ENCODE measurements around the gene ANXA2R. TPM values are rescaled to one million over a fixed set of nuclear protein-coding genes. Genes with fewer than 3 reads are reported as not detected.

The ANXA2R gene
- total and polyA plus RNA-seq, 9 of the 15 experiments (the other 6 are each of a cell fraction or from before 2014, with no cell fraction given), result 2.1 to 4.8 (median 3.4) TPM

- no peak overlapping the region for H2AFZ ChIP-seq (ENCODE audit: low read depth, low read length)
- no peaks in the 10 kb centered on the region for H3K79me2 ChIP-seq (ENCODE audit: control insufficient read depth, insufficient read depth, low read length)
- POLR2A ChIA-PET, result interaction anchor here (0.6 to 3.3 kb wide), 7 partner anchors 9 to 98 kb away, joined by 3 to 19 read pairs (median 7); no protein-coding TSS in a partner anchor
- no TSS peak for BruUV-seq (replicated peaks)
- no peak overlapping the region; the same call in 2 of the 3 replicates for H3K27ac ChIP-seq (ENCODE audit: extremely low read depth, low read depth, low read length)
- peaks cover 16 to 21% of the 10 kb centered on the region in 2 experiments; a peak in 4 of 5 replicates for H3K4me1 ChIP-seq (replicated peaks in 1 of 2; ENCODE audit: control insufficient read depth in 2 of 2, insufficient read depth in 2 of 2, low read length in 2 of 2)
- no peaks in the 10 kb centered on the region for H4K20me1 ChIP-seq (replicated peaks; ENCODE audit: control insufficient read depth, insufficient read depth, low read length)
- ATAC-seq (no peak), DNase-seq (ENCODE audit: extremely low read depth in 1 of 4, low spot score in 3 of 4) (no peak), FAIRE-seq (no peak)
- H3K4me2 ChIP-seq (ENCODE audit: insufficient read depth, low read length), result peak overlapping the region; percentile 89; the same call in 1 of the 2 replicates
- CTCF ChIA-PET (ENCODE audit: low intra/inter-chr PET ratio), result no interaction called here
- WGBS (ENCODE audit: insufficient coverage, low coverage, missing lambda C conversion rate), result 94% methylated on average over 19 of the region's 19 CpGs
- H3K9me3 ChIP-seq (replicated peaks; ENCODE audit: control insufficient read depth, insufficient read depth, low read depth, low read length), result no peaks in the 10 kb centered on the region
- TF ChIP-seq ATF6 (CRISPR knock-in tag; IDR thresholded peaks at IDR 0.05), result no peak
- no peak for TF ChIP-seq CREB3 (tag; conservative IDR thresholded peaks at IDR 0.05; ENCODE audit: low read depth)
- no peak for TF ChIP-seq ZNF143 (CRISPR knock-in tag; IDR thresholded peaks at IDR 0.05)
- no peak for TF ChIP-seq ZNF707 (CRISPR knock-in tag; conservative IDR thresholded peaks at IDR 0.05)
- H3K4me3 ChIP-seq, result no peak overlapping the region
- no peak overlapping the region for H3K9ac ChIP-seq (ENCODE audit: insufficient read depth in 1 of 2, low read depth in 2 of 2, low read length in 2 of 2)
- H3K9me1 ChIP-seq (ENCODE audit: control insufficient read depth, insufficient read depth, low read length), result no peaks in the 10 kb centered on the region
- intact Hi-C loops (cut with micrococcal nuclease), result loop anchor here (1.0 to 5.0 kb wide), 2 partner anchors 11 to 116 kb away; partner anchors contain the start of gene ZNF131
- no peaks in the 10 kb centered on the region for H3K27me3 ChIP-seq (ENCODE audit: control insufficient read depth in 2 of 2, insufficient read depth in 2 of 2, low read length in 2 of 2)
- no peaks in the 10 kb centered on the region; the same call in 2 of the 3 replicates for H3K36me3 ChIP-seq (ENCODE audit: control insufficient read depth, insufficient read depth, low read length)
- in situ Hi-C loops (cut with MboI), result no loop called here
Measured at GRCh38 chr5:43006424-43007202, 33.5 kb downstream of the ANXA2R start.

Measured in K562 (cell line).